HG03469 (cell line): ENCODE measurements around the gene ISM2.
"Not testable (repeated sequence)": the region's sequence is repeated elsewhere in the genome, so short reads cannot be mapped to it uniquely, and the experiment has no call there.

Experiments
- ATAC-seq: cut with Tn5 transposase; IDR thresholded peaks from one replicate; pipeline ENCODE4 v1.9.1; 2021; ENCODE audit warnings: mild to moderate bottlenecking, moderate library complexity, moderate number of reproducible peaks; ENCODE audit not compliant: unreplicated experiment

ISM2 gene

GRCh38 chr14:77498120-77498979 is at the start of gene ISM2:
Gene ISM2 (minus strand): TSS chr14:77498816. CDS start chr14:77498793, 23 bp downstream.
- peak; percentile 54 for ATAC-seq

- ATAC-seq: no peak
Observed at GRCh38 chr14:77547512-77548180, 49.0 kb upstream of the ISM2 start.

DNA sequence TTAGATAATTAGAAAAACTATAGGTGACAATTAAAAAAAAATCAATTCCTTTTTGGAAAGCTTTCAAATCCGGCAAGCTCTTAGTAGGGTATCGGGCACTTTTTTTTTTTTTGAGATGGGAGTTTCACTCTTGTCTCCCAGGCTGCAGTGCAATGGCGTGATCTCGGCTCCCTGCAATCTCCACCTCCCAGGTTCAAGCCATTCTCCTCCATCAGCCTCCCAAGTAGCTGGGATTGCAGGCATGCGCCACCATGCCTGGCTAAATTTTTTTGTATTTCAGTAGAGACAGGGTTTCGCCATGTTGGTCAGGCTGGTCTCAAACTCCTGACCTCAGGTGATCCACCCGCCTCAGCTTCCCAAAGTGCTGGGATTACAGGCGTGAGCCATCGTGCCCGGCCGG is 46.6 kb upstream of the ISM2 start:
- not testable (repeated sequence) for ATAC-seq

GRCh38 chr14:77544571-77544970 is 46.0 kb upstream of the ISM2 start:
- no peak for ATAC-seq

GRCh38 chr14:77543637-77544334 is 45.2 kb upstream of the ISM2 start:
- ATAC-seq: no peak

DNA sequence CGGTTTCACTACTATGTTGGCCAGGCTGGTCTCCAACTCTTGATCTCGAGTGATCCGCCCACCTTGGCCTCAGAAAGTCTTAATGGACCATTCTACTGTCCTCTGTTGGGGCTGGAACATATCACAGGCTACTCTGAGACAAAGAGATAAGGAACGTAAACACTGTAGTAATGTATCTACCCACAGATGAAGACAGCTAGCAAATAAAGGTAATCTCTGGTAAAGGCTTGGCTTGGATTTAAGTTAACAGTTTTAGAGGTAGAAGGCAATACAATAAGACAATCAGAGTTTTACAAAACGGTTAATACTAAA is 44.6 kb upstream of the ISM2 start:
- no peak for ATAC-seq

DNA sequence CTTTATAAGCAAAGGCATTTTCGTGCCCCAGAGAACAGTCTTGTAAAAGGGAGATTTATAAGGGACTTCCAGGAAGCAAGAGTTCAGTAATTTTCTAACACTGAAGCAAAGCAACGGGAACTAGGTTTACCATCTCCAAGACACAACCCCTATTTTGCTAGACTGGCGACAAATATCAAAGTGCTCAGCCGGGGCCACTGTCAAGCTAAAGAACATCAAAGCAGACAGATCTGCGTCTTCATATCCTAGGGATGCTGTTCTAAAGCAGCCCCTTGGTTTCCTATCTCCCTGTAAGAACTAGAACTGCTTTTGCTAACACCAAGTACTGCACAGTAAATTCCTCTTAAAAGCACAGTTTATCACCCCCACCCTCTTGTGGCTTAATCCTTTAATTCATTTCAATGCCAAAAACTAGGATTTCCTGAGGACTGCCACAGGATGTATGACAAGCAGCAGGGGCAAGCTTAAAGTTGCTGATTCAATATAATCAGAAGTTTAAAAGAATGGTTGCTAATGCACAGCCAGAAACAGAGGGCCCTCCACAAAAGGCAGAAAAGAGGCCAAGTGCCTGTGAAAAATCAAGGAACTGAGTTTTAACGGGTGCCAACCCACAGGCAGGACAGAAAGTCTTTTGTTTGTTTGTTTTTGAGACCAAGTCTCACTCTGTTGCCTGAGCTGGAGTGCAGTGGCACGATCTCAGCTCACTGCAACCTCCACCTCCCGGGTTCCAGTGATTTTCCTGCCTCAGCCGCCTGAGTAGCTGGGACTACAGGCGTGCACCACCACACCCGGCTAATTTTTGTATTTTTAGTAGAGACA is 44.0 kb upstream of the ISM2 start:
- no peak for ATAC-seq

DNA sequence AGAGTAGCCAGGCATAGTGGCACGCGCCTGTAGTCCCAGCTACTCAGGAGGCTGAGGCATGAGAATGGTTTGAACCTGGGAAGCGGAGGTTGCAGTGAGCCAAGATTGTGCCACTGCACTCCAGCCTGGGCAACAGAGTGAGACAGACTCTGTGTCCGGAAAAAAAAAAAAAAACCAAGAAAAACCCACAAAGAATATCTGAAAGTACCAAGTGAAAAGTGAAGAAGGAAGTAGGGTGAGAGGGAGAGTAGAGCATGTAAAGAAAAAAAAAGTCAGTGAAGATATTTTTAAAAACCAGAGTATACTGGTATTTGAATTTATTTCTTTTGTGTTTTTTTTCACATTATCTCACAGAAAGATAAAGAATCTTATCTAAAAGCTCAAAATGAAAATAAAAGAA is 43.3 kb upstream of the ISM2 start:
- no peak for ATAC-seq

DNA sequence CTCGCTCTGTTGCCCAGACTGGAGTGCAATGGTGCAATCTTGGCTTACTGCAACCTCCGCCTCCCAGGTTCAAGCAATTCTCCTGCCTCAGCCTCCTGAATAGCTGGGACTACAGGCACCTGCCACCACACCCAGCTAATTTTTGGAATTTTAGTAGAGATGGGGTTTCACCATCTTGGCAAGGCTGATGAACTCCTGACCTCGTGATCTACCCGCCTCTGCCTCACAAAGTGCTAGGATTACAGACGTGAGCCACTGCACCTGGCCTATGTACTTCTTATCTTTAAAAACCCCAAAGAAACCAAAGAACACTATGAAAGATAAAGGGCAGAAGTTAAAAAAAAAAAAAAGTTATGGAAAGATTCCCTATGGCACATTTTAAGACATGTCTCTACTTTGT is 38.3 kb upstream of the ISM2 start:
- not testable (repeated sequence) for ATAC-seq

DNA sequence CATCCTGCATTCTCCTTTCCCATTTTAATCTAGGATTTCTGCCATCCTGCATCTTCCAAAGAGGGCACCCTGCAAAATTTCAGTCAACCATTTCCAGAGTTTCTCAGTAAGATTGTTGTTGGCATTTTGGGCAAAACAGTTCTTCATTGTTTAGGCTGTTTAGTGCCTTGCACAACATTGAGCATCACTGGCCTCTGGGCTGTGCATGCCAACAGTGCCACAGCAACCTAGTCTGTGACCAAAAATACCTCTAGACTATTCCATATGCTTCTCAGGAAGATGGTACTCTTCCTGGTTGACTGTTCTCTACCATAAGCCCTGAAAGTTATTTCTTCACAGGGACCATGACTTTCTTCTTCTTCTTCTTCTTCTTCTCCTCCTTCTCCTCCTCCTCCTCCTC is 32.5 kb upstream of the ISM2 start:
- ATAC-seq: no peak

DNA sequence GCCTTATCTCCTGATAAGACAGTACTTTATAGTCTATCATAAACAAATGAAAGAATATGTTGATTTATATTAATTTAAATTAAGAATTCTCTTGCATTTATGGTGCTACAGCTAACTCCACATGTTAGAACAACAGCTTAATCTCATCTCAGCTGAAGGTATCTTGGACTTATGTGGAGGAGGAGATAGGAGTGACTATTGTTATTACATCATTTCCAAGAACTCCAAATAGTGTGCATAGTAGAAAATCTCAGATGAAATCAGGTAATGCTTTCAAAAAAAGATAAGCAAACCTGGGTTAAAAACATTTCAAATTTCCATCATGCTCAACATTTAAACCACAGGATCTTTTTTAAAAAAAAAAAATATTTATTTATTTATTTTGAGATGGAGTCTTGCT is 31.3 kb upstream of the ISM2 start:
- ATAC-seq: no peak

DNA sequence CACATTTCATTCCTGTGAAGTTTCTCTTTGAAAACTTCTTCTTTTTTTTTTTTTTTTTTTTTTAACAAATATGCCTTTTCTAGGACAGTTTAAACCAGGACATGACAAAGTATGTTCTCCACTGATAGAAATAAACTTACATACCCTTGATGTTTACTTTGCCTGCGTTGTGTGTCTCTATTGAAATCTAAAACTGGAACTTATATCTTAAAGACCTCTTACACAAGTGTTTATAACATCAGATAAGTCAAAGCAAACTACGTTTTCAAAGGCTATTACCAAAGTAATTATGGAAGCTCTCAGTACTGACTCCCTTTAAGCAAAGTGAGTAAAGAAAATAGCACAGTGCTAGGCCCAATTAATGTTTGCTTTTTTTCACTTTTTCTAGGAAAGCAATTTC is 30.6 kb upstream of the ISM2 start:
- ATAC-seq: no peak

- not testable (repeated sequence) for ATAC-seq
Observed at GRCh38 chr14:77528701-77529100, 30.1 kb upstream of the ISM2 start.

DNA sequence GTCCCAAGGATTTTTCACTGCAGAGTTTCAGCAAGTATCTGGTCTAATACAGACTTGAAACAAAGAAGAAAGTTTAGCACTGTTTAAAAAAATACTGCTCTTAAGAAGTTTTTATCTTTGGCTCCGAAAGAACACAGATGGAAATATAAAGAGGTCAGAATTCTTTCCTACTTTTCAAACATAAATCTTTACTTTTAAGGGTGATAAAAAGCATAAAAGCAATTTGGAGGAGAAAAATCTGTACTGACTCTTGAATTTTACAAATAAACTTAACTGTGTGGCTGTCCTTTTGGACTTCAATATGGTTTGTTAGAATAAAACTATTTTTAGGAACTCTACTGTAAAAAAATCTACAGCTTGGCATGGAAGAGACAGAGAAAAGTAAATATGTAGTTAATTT is 27.6 kb upstream of the ISM2 start:
- no peak for ATAC-seq

DNA sequence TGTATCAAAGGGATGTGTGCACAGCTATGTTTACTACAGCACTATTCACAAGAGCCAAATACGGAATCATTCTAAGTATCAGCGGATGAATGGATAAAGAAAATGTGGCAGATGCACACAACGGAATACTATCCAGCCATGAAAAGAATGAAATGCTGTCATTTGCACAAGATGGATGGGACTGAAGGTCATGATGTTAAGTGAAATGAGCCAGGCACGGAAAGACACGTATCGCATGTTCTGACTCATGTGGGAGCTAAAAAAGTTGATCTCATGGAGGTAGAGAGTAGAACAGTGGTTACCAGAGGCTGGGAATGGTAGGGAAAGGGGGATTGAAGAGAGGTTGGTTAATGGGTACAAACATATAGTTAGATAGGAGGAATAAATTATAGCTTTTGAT is 25.9 kb upstream of the ISM2 start:
- ATAC-seq: no peak

GRCh38 chr14:77523109-77523508 is 24.5 kb upstream of the ISM2 start:
- ATAC-seq: no peak

DNA sequence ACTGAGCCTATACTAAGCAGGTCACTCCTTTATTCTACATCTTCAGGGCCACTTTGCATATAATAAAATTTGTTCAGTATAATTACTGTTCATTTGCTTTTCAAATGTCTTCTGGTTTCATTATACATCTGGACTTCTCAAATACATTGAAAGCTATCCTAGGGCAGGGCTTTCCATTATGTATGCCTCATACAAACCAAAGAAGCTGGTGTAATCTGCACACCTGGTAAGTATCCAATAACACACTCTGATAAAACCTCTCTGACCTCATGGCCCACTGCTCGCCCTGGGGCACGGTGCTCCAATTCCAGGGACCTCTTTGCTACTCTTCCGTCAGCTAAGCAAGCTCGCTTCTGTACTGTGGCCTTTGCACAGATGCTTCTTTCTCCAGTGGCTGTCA is 21.9 kb upstream of the ISM2 start:
- ATAC-seq: no peak

- no peak for ATAC-seq
Observed at GRCh38 chr14:77516126-77516525, 17.5 kb upstream of the ISM2 start.

DNA sequence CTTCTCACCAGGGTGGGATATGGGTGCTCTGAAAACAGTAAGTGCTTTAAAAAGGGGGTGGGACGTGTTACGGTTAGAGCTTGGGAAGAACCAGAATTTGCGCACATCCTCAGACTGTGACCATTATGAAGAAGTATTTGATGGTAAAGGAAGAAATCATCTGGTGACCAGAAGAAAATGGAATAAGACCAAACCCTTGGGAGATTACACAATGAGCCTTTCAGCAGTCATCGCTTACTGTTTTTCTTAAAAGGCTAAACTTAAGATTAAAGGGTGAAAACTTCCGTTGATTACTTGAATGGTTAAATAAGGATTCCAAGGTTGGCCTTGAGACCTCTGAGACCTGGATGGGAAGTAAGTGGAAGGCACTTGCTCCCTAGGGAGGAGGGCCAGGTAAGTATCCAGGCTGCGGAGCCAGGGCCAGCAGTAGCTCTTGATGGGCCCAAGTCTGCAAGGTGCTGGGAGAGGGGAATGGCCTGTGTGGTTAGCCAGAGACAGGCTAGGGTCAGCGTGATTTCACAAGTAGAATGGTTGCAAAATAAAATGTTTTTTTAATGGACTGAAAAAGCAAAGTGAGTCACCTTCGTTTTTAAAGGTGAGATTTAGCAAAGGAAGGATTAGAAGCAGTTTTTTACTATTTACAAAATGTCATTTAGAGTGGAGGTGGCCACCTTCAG is 13.0 kb upstream of the ISM2 start:
- no peak for ATAC-seq

GRCh38 chr14:77509366-77509765 is 10.8 kb upstream of the ISM2 start:
- no peak for ATAC-seq

- ATAC-seq: no peak
Observed at GRCh38 chr14:77508876-77509275, 10.3 kb upstream of the ISM2 start.
